Activated CD4-positive, alpha-beta T cell treated with anti-CD3 and anti-CD28 coated beads for 24 hours (primary cell): ENCODE measurements around the gene ETNPPL.

Source experiments
- DNase-seq, 2 donors: peaks; one replicate each; pipeline ENCODE4 v3.0.0-alpha.2; 2020; ENCODE audit warnings: low read depth in 2 of 2

Gene ETNPPL

GRCh38 chr4:108762559-108763225 lies at the start of gene ETNPPL:
Gene ETNPPL (minus strand): TSS chr4:108763053. CDS start chr4:108762898, 155 bp downstream.
- DNase-seq, result peak in 1 of 2 donors; percentile 10

GRCh38 chr4:108811486-108811885 lies 48.6 kb upstream of the ETNPPL start:
- DNase-seq, result no peak

GRCh38 chr4:108810087-108810486 lies 47.2 kb upstream of the ETNPPL start:
- no peak for DNase-seq

- DNase-seq, result no peak
Measured at GRCh38 chr4:108804648-108805273, 41.9 kb upstream of the ETNPPL start.

GRCh38 chr4:108799306-108799705 lies 36.5 kb upstream of the ETNPPL start:
- no peak for DNase-seq

- no peak for DNase-seq
Measured at GRCh38 chr4:108796173-108796572, 33.3 kb upstream of the ETNPPL start.

- DNase-seq, result no peak
Measured at GRCh38 chr4:108795733-108796132, 32.9 kb upstream of the ETNPPL start.

GRCh38 chr4:108794136-108794535 lies 31.3 kb upstream of the ETNPPL start:
- no peak for DNase-seq

GRCh38 chr4:108793415-108793814 lies 30.6 kb upstream of the ETNPPL start:
- DNase-seq, result no peak

- DNase-seq, result no peak
Measured at GRCh38 chr4:108788731-108789130, 25.9 kb upstream of the ETNPPL start.

- no peak for DNase-seq
Measured at GRCh38 chr4:108787724-108788123, 24.9 kb upstream of the ETNPPL start.

- DNase-seq, result no peak
Measured at GRCh38 chr4:108787106-108787505, 24.3 kb upstream of the ETNPPL start.

GRCh38 chr4:108786351-108786750 lies 23.5 kb upstream of the ETNPPL start:
- DNase-seq, result no peak

- DNase-seq, result no peak
Measured at GRCh38 chr4:108783665-108784463, 21.0 kb upstream of the ETNPPL start.

- DNase-seq, result no peak
Measured at GRCh38 chr4:108779958-108780357, 17.1 kb upstream of the ETNPPL start.

- DNase-seq, result no peak
Measured at GRCh38 chr4:108777388-108777787, 14.5 kb upstream of the ETNPPL start.

- DNase-seq, result no peak
Measured at GRCh38 chr4:108775921-108776320, 13.1 kb upstream of the ETNPPL start.

GRCh38 chr4:108774809-108775530 lies 12.1 kb upstream of the ETNPPL start:
- no peak for DNase-seq

- no peak for DNase-seq
Measured at GRCh38 chr4:108772402-108772801, 9.5 kb upstream of the ETNPPL start.

GRCh38 chr4:108766058-108766457 lies 3.2 kb upstream of the ETNPPL start:
- DNase-seq, result no peak

GRCh38 chr4:108763986-108764385 lies 1.1 kb upstream of the ETNPPL start:
- DNase-seq, result no peak

- no peak for DNase-seq
Measured at GRCh38 chr4:108763226-108763593, 357 bp upstream of the ETNPPL start.
